ENCODE data around the gene DIP2B.

Gene DIP2B

GRCh38 chr12:50567926-50568325 is 63.1 kb downstream of the DIP2B start:
- H3K9me3 ChIP-seq (ENCODE audit: insufficient read depth, low read depth, low read length), result no peaks in the 10 kb centered on the region
- peak overlapping the region; percentile 51; the same call in 1 of the 2 replicates for H3K27ac ChIP-seq (ENCODE audit: low read depth, low read length)
- no peaks in the 10 kb centered on the region for H3K36me3 ChIP-seq (ENCODE audit: insufficient read depth, low read length)
- H3K4me3 ChIP-seq (ENCODE audit: low read length), result no peak overlapping the region
- H3K9ac ChIP-seq (ENCODE audit: low read depth, low read length), result no peak overlapping the region
- no peaks in the 10 kb centered on the region for H3K27me3 ChIP-seq (ENCODE audit: insufficient read depth, low read length)
- 62% methylated on average over 1 of the region's 1 CpG for WGBS
- peaks cover 36% of the 10 kb centered on the region for H3K4me1 ChIP-seq (ENCODE audit: insufficient read depth, low read length)

GRCh38 chr12:50568338-50569091 is 63.7 kb downstream of the DIP2B start:
- no peaks in the 10 kb centered on the region for H3K27me3 ChIP-seq (ENCODE audit: insufficient read depth, low read length)
- no peak overlapping the region for H3K9ac ChIP-seq (ENCODE audit: low read depth, low read length)
- H3K4me3 ChIP-seq (ENCODE audit: low read length), result no peak overlapping the region
- 91% methylated on average over 4 of the region's 4 CpGs for WGBS
- no peaks in the 10 kb centered on the region for H3K36me3 ChIP-seq (ENCODE audit: insufficient read depth, low read length)
- peaks cover 41% of the 10 kb centered on the region for H3K4me1 ChIP-seq (ENCODE audit: insufficient read depth, low read length)
- H3K27ac ChIP-seq (ENCODE audit: low read depth, low read length), result peak overlapping the region; percentile 51; the same call in 1 of the 2 replicates
- H3K9me3 ChIP-seq (ENCODE audit: insufficient read depth, low read depth, low read length), result no peaks in the 10 kb centered on the region

- H3K4me3 ChIP-seq (ENCODE audit: low read length), result no peak overlapping the region
- H3K9me3 ChIP-seq (ENCODE audit: insufficient read depth, low read depth, low read length), result no peaks in the 10 kb centered on the region
- H3K27me3 ChIP-seq (ENCODE audit: insufficient read depth, low read length), result no peaks in the 10 kb centered on the region
- no peak overlapping the region for H3K27ac ChIP-seq (ENCODE audit: low read depth, low read length)
- no peaks in the 10 kb centered on the region for H3K36me3 ChIP-seq (ENCODE audit: insufficient read depth, low read length)
- peaks cover 48% of the 10 kb centered on the region for H3K4me1 ChIP-seq (ENCODE audit: insufficient read depth, low read length)
- no peak overlapping the region for H3K9ac ChIP-seq (ENCODE audit: low read depth, low read length)
- WGBS, result 68% methylated on average over 2 of the region's 2 CpGs
Observed at GRCh38 chr12:50569321-50569720, 64.5 kb downstream of the DIP2B start.

- Histone ChIP-seq H3K36me3 (ENCODE audit: insufficient read depth, low read length) (no peaks in the 10 kb centered on the region), H3K9me3 (ENCODE audit: insufficient read depth, low read depth, low read length) (no peaks in the 10 kb centered on the region), H3K27ac (ENCODE audit: low read depth, low read length) (no peak overlapping the region), H3K4me3 (ENCODE audit: low read length) (no peak overlapping the region), H3K4me1 (ENCODE audit: insufficient read depth, low read length) (peaks cover 54% of the 10 kb centered on the region), H3K27me3 (ENCODE audit: insufficient read depth, low read length) (no peaks in the 10 kb centered on the region), H3K9ac (ENCODE audit: low read depth, low read length) (no peak overlapping the region)
- WGBS, result 98% methylated on average over 3 of the region's 3 CpGs
Observed at GRCh38 chr12:50569876-50570275, 65.1 kb downstream of the DIP2B start.

- 78% methylated on average over 6 of the region's 7 CpGs for WGBS
- Histone ChIP-seq H3K27ac (ENCODE audit: low read depth, low read length) (no peak overlapping the region), H3K27me3 (ENCODE audit: insufficient read depth, low read length) (no peaks in the 10 kb centered on the region), H3K9me3 (ENCODE audit: insufficient read depth, low read depth, low read length) (no peaks in the 10 kb centered on the region), H3K36me3 (ENCODE audit: insufficient read depth, low read length) (no peaks in the 10 kb centered on the region), H3K4me3 (ENCODE audit: low read length) (no peak overlapping the region), H3K9ac (ENCODE audit: low read depth, low read length) (no peak overlapping the region), H3K4me1 (ENCODE audit: insufficient read depth, low read length) (peaks cover 58% of the 10 kb centered on the region)
Observed at GRCh38 chr12:50571786-50572185, 67.0 kb downstream of the DIP2B start.

- Histone ChIP-seq H3K36me3 (ENCODE audit: insufficient read depth, low read length) (no peaks in the 10 kb centered on the region), H3K9ac (ENCODE audit: low read depth, low read length) (no peak overlapping the region)
Observed at GRCh38 chr12:50572287-50572686, 67.5 kb downstream of the DIP2B start.

GRCh38 chr12:50572760-50573159 is 68.0 kb downstream of the DIP2B start:
- Histone ChIP-seq H3K4me3 (ENCODE audit: low read length) (no peak overlapping the region), H3K9ac (ENCODE audit: low read depth, low read length) (no peak overlapping the region), H3K9me3 (ENCODE audit: insufficient read depth, low read depth, low read length) (no peaks in the 10 kb centered on the region), H3K4me1 (ENCODE audit: insufficient read depth, low read length) (peaks cover 57% of the 10 kb centered on the region), H3K27me3 (ENCODE audit: insufficient read depth, low read length) (no peaks in the 10 kb centered on the region), H3K36me3 (ENCODE audit: insufficient read depth, low read length) (no peaks in the 10 kb centered on the region), H3K27ac (ENCODE audit: low read depth, low read length) (no peak overlapping the region)
- WGBS, result 92% methylated on average over 3 of the region's 3 CpGs

More at GRCh38 chr12:50572287-50572686, 67.5 kb downstream of the DIP2B start:
- Histone ChIP-seq H3K4me3 (ENCODE audit: low read length) (no peak overlapping the region), H3K27ac (ENCODE audit: low read depth, low read length) (no peak overlapping the region), H3K27me3 (ENCODE audit: insufficient read depth, low read length) (no peaks in the 10 kb centered on the region), H3K4me1 (ENCODE audit: insufficient read depth, low read length) (peaks cover 58% of the 10 kb centered on the region), H3K9me3 (ENCODE audit: insufficient read depth, low read depth, low read length) (no peaks in the 10 kb centered on the region)
- 89% methylated on average over 1 of the region's 1 CpG for WGBS

GRCh38 chr12:50573271-50573670 is 68.5 kb downstream of the DIP2B start:
- Histone ChIP-seq H3K27me3 (ENCODE audit: insufficient read depth, low read length) (no peaks in the 10 kb centered on the region), H3K4me1 (ENCODE audit: insufficient read depth, low read length) (peaks cover 52% of the 10 kb centered on the region), H3K9me3 (ENCODE audit: insufficient read depth, low read depth, low read length) (no peaks in the 10 kb centered on the region), H3K27ac (ENCODE audit: low read depth, low read length) (no peak overlapping the region), H3K9ac (ENCODE audit: low read depth, low read length) (no peak overlapping the region), H3K4me3 (ENCODE audit: low read length) (no peak overlapping the region), H3K36me3 (ENCODE audit: insufficient read depth, low read length) (no peaks in the 10 kb centered on the region)
- 99% methylated on average over 2 of the region's 2 CpGs for WGBS

- WGBS, result 69% methylated on average over 5 of the region's 5 CpGs
- Histone ChIP-seq H3K36me3 (ENCODE audit: insufficient read depth, low read length) (no peaks in the 10 kb centered on the region), H3K27ac (ENCODE audit: low read depth, low read length) (peak overlapping the region; percentile 48; the same call in 1 of the 2 replicates)
Observed at GRCh38 chr12:50574601-50575348, 70.0 kb downstream of the DIP2B start.

GRCh38 chr12:50579757-50580267 is 75.0 kb downstream of the DIP2B start:
- Histone ChIP-seq H3K27ac (ENCODE audit: low read depth, low read length) (no peak overlapping the region), H3K9ac (ENCODE audit: low read depth, low read length) (no peak overlapping the region), H3K36me3 (ENCODE audit: insufficient read depth, low read length) (no peaks in the 10 kb centered on the region), H3K4me1 (ENCODE audit: insufficient read depth, low read length) (peaks cover 15% of the 10 kb centered on the region), H3K27me3 (ENCODE audit: insufficient read depth, low read length) (no peaks in the 10 kb centered on the region), H3K9me3 (ENCODE audit: insufficient read depth, low read depth, low read length) (no peaks in the 10 kb centered on the region), H3K4me3 (ENCODE audit: low read length) (no peak overlapping the region)
- 92% methylated on average over 1 of the region's 1 CpG for WGBS

More at GRCh38 chr12:50574601-50575348, 70.0 kb downstream of the DIP2B start:
- Histone ChIP-seq H3K27me3 (ENCODE audit: insufficient read depth, low read length) (no peaks in the 10 kb centered on the region), H3K4me3 (ENCODE audit: low read length) (no peak overlapping the region), H3K4me1 (ENCODE audit: insufficient read depth, low read length) (peaks cover 37% of the 10 kb centered on the region), H3K9me3 (ENCODE audit: insufficient read depth, low read depth, low read length) (no peaks in the 10 kb centered on the region), H3K9ac (ENCODE audit: low read depth, low read length) (no peak overlapping the region)

GRCh38 chr12:50580436-50580835 is 75.7 kb downstream of the DIP2B start:
- no peaks in the 10 kb centered on the region for H3K36me3 ChIP-seq (ENCODE audit: insufficient read depth, low read length)
- H3K4me1 ChIP-seq (ENCODE audit: insufficient read depth, low read length), result peaks cover 10% of the 10 kb centered on the region
- H3K9me3 ChIP-seq (ENCODE audit: insufficient read depth, low read depth, low read length), result no peaks in the 10 kb centered on the region
- H3K9ac ChIP-seq (ENCODE audit: low read depth, low read length), result no peak overlapping the region
- H3K4me3 ChIP-seq (ENCODE audit: low read length), result no peak overlapping the region
- 91% methylated on average over 3 of the region's 3 CpGs for WGBS
- H3K27me3 ChIP-seq (ENCODE audit: insufficient read depth, low read length), result no peaks in the 10 kb centered on the region
- H3K27ac ChIP-seq (ENCODE audit: low read depth, low read length), result no peak overlapping the region
